Activated CD8-positive, alpha-beta T cell treated with anti-CD3 and anti-CD28 coated beads, Interleukin-2, amount 10 ng/mL, durations not matched to agents 7 days and 5 days (primary cell): ENCODE results near the gene OR52B6. TPM values are rescaled to one million over a fixed set of nuclear protein-coding genes. Genes with fewer than 3 reads are reported as not detected.
"Not testable (repeated sequence)": the region's sequence is repeated elsewhere in the genome, so short reads cannot be mapped to it uniquely, and the experiment has no call there.

Experiments used
- ATAC-seq: fragments of 150-1000 bp; cut with Tn5 transposase; one replicate; pipeline ENCODE4 v1.10.0; 2021; ENCODE audit warnings: moderate library complexity
- CTCF ChIA-PET: fragments of 350-600 bp; sonication (Branson Sonifier 250); formaldehyde crosslinking; loops from one replicate; lab custom pipeline; 2021; ENCODE audit warnings: antibody characterized with exemption; lab: Charles Lee
- POLR2A ChIA-PET: fragments of 350-600 bp; sonication (Branson Sonifier 250); formaldehyde crosslinking; loops from one replicate; lab custom pipeline; 2021; ENCODE audit warnings: antibody characterized with exemption; lab: Charles Lee
- DNase-seq: peaks from one replicate; pipeline ENCODE4 v3.0.0-alpha.2; 2020
- H3K27ac Mint-ChIP-seq: one replicate; pipeline ENCODE4 v1.8.0; 2021; ENCODE audit warnings: mild to moderate bottlenecking, mixed read lengths
- H3K27me3 Mint-ChIP-seq: one replicate; pipeline ENCODE4 v1.8.0; 2021; ENCODE audit warnings: low read depth, mixed read lengths
- H3K36me3 Mint-ChIP-seq: one replicate; pipeline ENCODE4 v1.8.0; 2021; ENCODE audit warnings: low read depth, mixed read lengths
- H3K4me1 Mint-ChIP-seq: one replicate; pipeline ENCODE4 v1.8.0; 2021; ENCODE audit warnings: low read depth, mixed read lengths
- H3K4me3 Mint-ChIP-seq: one replicate; pipeline ENCODE4 v1.8.0; 2021; ENCODE audit warnings: mild to moderate bottlenecking, mixed read lengths
- H3K9me3 Mint-ChIP-seq: one replicate; pipeline ENCODE4 v1.8.0; 2022; ENCODE audit warnings: mixed read lengths; ENCODE audit not compliant: insufficient read depth
- total RNA-seq, 2 experiments: library from RNA; stranded (reverse); gene quantifications; one replicate each; pipeline ENCODE4 v1.2.3, GENCODE V29; 2021

The OR52B6 gene
- total RNA-seq, 2 experiments from 2014 or later: not detected

DNA sequence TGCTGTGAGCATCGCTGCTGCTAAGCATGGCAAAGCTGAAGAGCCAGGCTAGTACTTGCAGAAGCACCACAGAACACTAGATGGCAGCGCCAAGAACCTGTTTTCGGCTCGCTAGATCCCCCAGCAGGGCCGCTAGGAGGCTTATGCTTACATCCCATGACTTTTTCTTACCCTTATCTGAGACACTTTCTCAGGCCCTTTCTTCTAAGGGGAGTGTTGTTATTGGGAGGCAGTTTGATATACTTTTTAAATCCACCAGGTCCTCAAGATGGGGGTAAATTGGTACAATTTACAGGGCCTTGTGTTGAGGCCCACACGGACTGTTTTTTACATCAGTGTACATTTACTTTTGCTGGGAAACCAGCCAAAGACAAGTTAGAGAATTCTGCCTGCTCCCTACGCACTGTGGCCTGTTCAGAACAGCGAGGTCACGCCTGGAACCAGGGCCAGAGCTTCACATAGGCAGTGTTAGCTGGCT, 19.7 kb downstream of the OR52B6 start:
- Mint-ChIP-seq H3K9me3 (no peaks in the 10 kb centered on the region), H3K27me3 (no peaks in the 10 kb centered on the region), H3K27ac (no peak overlapping the region), H3K36me3 (no peaks in the 10 kb centered on the region), H3K4me3 (no peak overlapping the region), H3K4me1 (peaks cover 9% of the 10 kb centered on the region)
- peak; percentile 95 for ATAC-seq
- ChIA-PET CTCF (interaction anchor here (0.8 to 2.8 kb wide), 14 partner anchors 10 to 291 kb away, joined by 3 to 14 read pairs (median 4); partner anchors contain the start of genes OR52N2, TRIM22 and TRIM5), POLR2A (no interaction called here)
- peak; percentile 76 for DNase-seq

DNA sequence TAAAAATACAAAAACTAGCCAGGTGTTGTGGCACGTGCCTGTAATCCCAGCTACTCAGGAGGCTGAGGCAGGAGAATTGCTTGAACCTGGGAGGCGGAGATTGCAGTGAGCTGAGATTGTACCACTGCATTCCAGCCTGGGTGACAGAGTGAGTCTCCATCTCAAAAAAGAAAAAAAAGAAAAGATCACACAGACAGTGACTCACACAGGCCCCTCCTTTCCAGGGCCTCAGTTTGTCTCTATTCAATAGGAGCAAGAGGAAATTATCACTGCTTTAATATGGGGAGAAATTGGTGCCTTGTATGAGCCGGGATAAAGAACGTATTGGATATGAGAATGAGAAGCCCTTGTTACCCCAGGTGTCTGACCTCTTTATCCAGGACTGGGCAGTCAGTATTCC, 22.1 kb downstream of the OR52B6 start:
- CTCF ChIA-PET, POLR2A ChIA-PET: not testable (repeated sequence)

DNA sequence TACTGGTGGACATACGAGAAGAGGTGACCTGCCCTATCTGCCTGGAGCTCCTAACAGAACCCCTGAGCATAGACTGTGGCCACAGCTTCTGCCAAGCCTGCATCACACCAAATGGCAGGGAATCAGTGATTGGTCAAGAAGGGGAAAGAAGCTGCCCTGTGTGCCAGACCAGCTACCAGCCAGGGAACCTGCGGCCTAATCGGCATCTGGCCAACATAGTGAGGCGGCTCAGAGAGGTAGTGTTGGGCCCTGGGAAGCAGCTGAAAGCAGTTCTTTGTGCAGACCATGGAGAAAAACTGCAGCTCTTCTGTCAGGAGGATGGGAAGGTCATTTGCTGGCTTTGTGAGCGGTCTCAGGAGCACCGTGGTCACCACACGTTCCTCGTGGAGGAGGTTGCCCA, 22.6 kb downstream of the OR52B6 start:
- Mint-ChIP-seq H3K27me3 (no peaks in the 10 kb centered on the region), H3K27ac (no peak overlapping the region), H3K4me1 (no peaks in the 10 kb centered on the region), H3K9me3 (no peaks in the 10 kb centered on the region), H3K36me3 (no peaks in the 10 kb centered on the region), H3K4me3 (no peak overlapping the region)
- ATAC-seq (no peak), DNase-seq (no peak)
- CTCF ChIA-PET: interaction anchor here (1.1 kb wide), 1 partner anchor 81 kb away, joined by 5 read pairs; the partner anchor contains the start of gene TRIM5
- POLR2A ChIA-PET: no interaction called here

More for the DNA sequence above, 22.1 kb downstream of the OR52B6 start:
- H3K36me3 Mint-ChIP-seq, H3K4me1 Mint-ChIP-seq, H3K9me3 Mint-ChIP-seq, H3K4me3 Mint-ChIP-seq, H3K27ac Mint-ChIP-seq, DNase-seq, ATAC-seq, H3K27me3 Mint-ChIP-seq: not testable (repeated sequence)

DNA sequence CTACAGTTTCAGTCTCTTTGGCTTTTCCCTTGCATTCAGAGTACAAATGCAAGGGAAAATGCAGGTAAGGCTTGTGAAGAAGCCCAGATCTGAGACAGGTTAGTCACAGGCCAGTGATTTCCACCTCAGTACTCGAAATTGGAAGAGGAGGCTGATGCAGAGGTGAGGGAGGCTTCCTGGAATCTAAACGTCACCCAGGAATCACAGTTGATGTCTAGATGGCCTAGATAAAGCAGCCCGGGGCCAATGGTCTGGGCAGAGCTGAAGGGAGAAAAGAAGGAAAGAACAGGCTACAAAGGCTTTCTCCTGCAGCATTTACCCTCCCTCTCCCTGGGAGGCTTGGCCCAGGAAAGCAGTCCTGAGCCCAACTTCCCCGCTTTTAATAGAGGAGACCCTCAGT, 24.2 kb downstream of the OR52B6 start:
- CTCF ChIA-PET: interaction anchor here (1.0 kb wide), 1 partner anchor 12 kb away, joined by 3 read pairs; no protein-coding TSS in a partner anchor
- Mint-ChIP-seq H3K36me3 (no peaks in the 10 kb centered on the region), H3K4me1 (no peaks in the 10 kb centered on the region), H3K9me3 (no peaks in the 10 kb centered on the region), H3K4me3 (no peak overlapping the region), H3K27ac (no peak overlapping the region), H3K27me3 (no peaks in the 10 kb centered on the region)
- POLR2A ChIA-PET: no interaction called here
- ATAC-seq (no peak), DNase-seq (no peak)

DNA sequence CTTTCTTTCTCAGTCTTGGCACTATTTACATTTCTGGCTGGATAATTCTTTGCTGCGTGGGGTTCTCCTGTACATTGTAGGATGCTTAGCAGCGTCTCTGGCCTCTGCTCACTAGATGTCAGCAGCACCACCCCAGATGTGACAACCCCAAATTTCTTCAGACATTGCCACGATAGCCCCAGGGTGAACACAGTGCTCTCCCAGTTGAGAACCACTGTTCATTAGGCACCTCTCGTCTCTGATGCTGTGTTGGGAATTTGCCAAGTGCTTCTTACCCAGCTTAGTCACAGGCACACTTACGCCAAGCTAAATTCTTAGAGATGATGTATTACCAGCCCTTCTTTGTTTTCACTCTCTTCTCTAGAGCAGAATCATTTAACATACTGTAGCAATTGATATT, 25.2 kb downstream of the OR52B6 start:
- Mint-ChIP-seq H3K36me3 (no peaks in the 10 kb centered on the region), H3K4me3 (no peak overlapping the region), H3K27me3 (no peaks in the 10 kb centered on the region), H3K4me1 (peaks cover 5% of the 10 kb centered on the region), H3K27ac (no peak overlapping the region), H3K9me3 (no peaks in the 10 kb centered on the region)
- ChIA-PET CTCF (no interaction called here), POLR2A (no interaction called here)
- ATAC-seq: no peak
- DNase-seq: no peak

DNA sequence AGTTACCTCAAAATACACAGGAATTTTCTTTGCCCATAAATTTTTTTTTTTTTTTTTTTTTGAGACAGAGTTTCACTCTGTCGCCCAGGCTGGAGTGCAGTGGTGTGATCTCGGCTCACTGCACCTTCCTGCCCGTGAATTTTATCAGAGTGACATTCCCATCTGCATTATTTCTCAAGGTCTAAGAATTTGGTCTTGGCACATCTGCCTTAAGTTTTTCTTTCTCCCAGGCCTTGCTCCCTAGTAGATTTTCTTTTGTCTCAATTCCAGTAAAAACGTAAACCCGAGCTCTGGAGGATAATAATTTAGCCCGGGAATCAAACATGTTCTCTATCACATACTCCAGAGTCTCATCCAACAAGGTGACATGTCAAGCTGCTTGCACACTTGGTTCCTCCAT, 28.1 kb downstream of the OR52B6 start:
- no peak for ATAC-seq
- Mint-ChIP-seq H3K36me3 (no peaks in the 10 kb centered on the region), H3K9me3 (no peaks in the 10 kb centered on the region), H3K27ac (no peak overlapping the region), H3K27me3 (no peaks in the 10 kb centered on the region), H3K4me3 (no peak overlapping the region), H3K4me1 (peaks cover 8% of the 10 kb centered on the region)
- CTCF ChIA-PET: no interaction called here
- POLR2A ChIA-PET: no interaction called here
- DNase-seq: no peak

DNA sequence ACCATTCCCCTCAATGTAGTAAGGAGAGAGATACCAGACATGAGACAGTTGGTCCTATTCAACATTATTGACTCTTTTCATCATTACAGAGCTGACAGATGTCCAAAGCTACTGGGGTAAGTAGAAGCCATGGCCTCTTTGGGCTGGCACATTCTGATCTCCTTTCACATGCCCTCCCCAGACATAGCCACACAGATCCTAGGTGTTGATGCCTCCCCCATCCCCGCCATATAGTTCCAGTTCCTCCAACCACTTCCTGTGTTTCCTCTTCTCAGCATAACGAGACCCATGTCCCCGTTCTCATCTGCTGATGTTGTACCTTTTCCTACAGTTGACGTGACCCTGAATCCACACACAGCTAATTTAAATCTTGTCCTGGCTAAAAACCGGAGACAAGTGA, 29.8 kb downstream of the OR52B6 start:
- H3K27me3 Mint-ChIP-seq: no peaks in the 10 kb centered on the region
- ATAC-seq (no peak), DNase-seq (no peak)
- no peak overlapping the region for H3K27ac Mint-ChIP-seq
- POLR2A ChIA-PET: no interaction called here
- CTCF ChIA-PET: interaction anchor here (0.9 kb wide), 1 partner anchor 10 kb away, joined by 3 read pairs; no protein-coding TSS in a partner anchor
- no peaks in the 10 kb centered on the region for H3K36me3 Mint-ChIP-seq
- no peaks in the 10 kb centered on the region for H3K9me3 Mint-ChIP-seq
- H3K4me3 Mint-ChIP-seq: no peak overlapping the region
- H3K4me1 Mint-ChIP-seq: peaks cover 8% of the 10 kb centered on the region

DNA sequence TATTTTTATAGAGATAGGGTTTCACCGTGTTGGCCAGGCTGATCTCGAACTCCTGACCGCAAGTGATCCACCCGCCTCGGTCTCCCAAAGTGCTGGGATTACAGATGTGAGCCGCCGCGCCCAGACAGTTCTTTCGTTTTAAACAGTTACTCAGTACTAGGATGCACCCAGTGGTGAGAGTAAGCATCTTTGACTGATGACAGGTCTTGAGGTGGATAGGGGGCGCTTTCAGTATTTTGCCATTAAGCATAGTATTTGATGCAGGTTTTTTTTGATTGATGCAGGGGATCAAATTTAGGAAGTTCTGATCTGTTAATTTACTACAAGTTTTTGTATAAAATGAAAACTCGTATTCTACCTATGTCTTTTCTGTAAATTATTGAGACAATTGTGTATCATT, 30.9 kb downstream of the OR52B6 start:
- ChIA-PET CTCF (interaction anchor here (3.3 kb wide), 1 partner anchor 11 kb away, joined by 14 read pairs; no protein-coding TSS in a partner anchor), POLR2A (no interaction called here)
- Mint-ChIP-seq H3K4me3 (no peak overlapping the region), H3K27me3 (no peaks in the 10 kb centered on the region), H3K4me1 (peaks cover 8% of the 10 kb centered on the region), H3K36me3 (no peaks in the 10 kb centered on the region), H3K27ac (no peak overlapping the region), H3K9me3 (no peaks in the 10 kb centered on the region)
- ATAC-seq (peak; percentile 53), DNase-seq (no peak)

DNA sequence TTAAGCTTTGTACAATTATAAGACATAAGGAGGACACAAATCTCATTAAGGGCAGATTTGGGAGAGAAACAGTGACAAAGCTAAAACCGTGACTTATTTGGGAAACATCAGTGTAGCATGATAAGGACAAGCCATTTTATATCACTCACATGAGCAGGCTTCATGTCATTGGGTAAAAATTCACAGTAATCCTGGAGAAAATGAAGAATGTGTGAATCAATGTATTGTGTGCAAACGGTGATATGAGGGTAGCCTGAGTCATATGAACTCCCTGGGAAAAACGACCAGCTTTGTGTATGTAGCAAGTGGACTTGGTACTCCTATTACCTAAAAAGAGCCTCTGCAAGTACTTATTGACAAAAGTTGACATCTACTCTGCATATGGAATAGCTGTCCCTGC, 38.1 kb downstream of the OR52B6 start:
- Mint-ChIP-seq H3K9me3 (no peaks in the 10 kb centered on the region), H3K27ac (no peak overlapping the region), H3K27me3 (no peaks in the 10 kb centered on the region), H3K4me3 (no peak overlapping the region), H3K36me3 (peaks cover 8% of the 10 kb centered on the region), H3K4me1 (peaks cover 8% of the 10 kb centered on the region)
- CTCF ChIA-PET: interaction anchor here (0.9 kb wide), 1 partner anchor 19 kb away, joined by 3 read pairs; no protein-coding TSS in a partner anchor
- POLR2A ChIA-PET: no interaction called here
- DNase-seq: no peak
- no peak for ATAC-seq

DNA sequence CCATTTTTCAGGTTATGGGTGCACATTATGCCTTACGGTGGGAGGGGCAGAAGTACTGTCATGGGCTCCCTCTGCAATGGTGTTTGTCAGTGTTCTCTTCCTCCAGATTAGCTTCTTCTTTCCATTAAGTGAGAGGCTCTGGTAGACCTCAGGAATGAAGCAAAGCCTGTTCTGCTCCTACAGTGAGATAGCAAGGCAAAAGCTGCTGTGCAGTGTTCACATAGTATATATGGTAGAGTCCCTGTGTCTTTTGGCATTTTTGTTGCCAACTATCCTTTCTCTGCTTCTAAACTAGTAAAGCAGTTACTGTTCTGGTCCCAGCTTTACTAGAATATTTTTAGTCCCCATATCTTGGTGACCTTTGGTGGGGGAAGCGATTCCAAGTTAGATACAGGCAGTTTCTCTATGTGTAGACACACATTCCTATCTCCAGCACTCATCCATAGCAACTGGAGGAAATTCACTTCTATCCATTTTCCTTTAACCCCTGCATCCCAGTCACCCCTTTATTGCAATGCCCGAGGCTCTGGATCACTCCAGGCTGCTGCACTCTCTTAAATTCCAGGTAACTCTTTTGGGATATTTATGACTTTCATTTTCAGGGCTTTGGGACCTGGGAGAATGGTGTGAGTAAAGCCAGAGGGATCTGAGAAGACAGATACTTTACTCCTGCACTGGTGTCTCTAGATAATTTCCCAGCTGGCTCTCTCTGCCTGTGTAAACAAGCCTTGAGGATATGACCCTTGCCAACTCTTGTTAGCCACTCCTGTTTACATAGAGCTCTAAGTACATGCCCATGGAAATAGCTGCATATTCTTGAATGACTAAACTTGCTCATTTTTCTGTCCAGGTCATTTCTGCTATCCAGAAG, 40.2 kb downstream of the OR52B6 start:
- CTCF ChIA-PET: interaction anchor here (1.9 kb wide), 1 partner anchor 69 kb away, joined by 4 read pairs; the partner anchor contains the start of gene TRIM22
- H3K36me3 Mint-ChIP-seq: peaks cover 10% of the 10 kb centered on the region
- no peak overlapping the region for H3K27ac Mint-ChIP-seq
- H3K27me3 Mint-ChIP-seq: no peaks in the 10 kb centered on the region
- H3K4me1 Mint-ChIP-seq: peaks cover 17% of the 10 kb centered on the region
- no peak overlapping the region for H3K4me3 Mint-ChIP-seq
- POLR2A ChIA-PET: interaction anchor here (0.7 to 1.4 kb wide), 2 partner anchors 69 to 75 kb away, joined by 4 to 5 read pairs; partner anchors contain the start of gene TRIM22
- DNase-seq: no peak
- no peak for ATAC-seq
- H3K9me3 Mint-ChIP-seq: no peaks in the 10 kb centered on the region

DNA sequence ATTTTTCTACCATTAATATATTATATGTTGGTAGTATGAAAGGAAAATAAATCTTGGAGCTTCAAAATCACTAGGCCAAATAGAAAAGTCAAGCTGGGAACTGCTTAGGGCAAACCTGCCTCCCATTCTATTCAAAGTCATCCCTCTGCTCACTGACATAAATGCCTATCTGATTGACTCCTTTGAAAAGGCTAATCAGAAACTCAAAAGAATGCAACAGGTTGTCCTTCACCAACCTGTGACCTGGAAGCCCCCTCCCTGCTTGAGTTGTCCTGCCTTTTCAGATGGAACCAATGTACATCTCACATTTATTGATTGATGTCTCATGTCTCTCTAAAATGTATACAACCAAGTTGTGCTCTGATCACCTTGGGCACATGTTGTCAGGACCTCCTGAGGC, 40.9 kb downstream of the OR52B6 start:
- Mint-ChIP-seq H3K27me3 (no peaks in the 10 kb centered on the region), H3K36me3 (peaks cover 10% of the 10 kb centered on the region), H3K9me3 (no peaks in the 10 kb centered on the region), H3K4me3 (no peak overlapping the region), H3K4me1 (peaks cover 23% of the 10 kb centered on the region), H3K27ac (no peak overlapping the region)
- CTCF ChIA-PET: interaction anchor here (1.6 to 1.9 kb wide), 2 partner anchors 8 to 68 kb away, joined by 3 to 4 read pairs; partner anchors contain the start of gene TRIM22
- POLR2A ChIA-PET: no interaction called here
- no peak for DNase-seq
- no peak for ATAC-seq

DNA sequence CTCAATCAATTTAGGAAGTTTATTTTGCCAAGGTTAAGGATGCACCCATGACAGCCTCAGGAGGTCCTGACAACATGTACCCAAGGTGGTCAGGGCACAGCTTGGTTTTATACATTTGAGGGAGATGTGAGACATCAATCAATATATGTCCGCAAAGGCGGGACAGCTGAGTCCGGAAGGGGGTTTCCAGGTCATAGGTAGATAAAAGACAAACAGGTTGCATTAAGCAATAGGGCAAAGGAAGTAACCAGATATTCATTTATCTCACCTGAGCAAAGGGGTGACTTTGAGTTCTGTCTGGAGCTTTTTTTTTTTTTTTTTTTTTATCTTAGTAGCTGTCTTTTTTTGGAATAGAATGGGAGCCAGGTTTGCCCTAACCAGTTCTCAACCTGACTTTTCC, 42.1 kb downstream of the OR52B6 start:
- Mint-ChIP-seq H3K27me3 (no peaks in the 10 kb centered on the region), H3K4me3 (peak overlapping the region; percentile 7)
- POLR2A ChIA-PET: no interaction called here

More for the DNA sequence above, 42.1 kb downstream of the OR52B6 start:
- ATAC-seq: no peak
- no peak for DNase-seq
- no peaks in the 10 kb centered on the region for H3K9me3 Mint-ChIP-seq
- H3K27ac Mint-ChIP-seq: peak overlapping the region; percentile 24
- H3K36me3 Mint-ChIP-seq: peaks cover 17% of the 10 kb centered on the region
- H3K4me1 Mint-ChIP-seq: peaks cover 34% of the 10 kb centered on the region
- CTCF ChIA-PET: interaction anchor here (1.2 to 1.9 kb wide), 3 partner anchors 9 to 67 kb away, joined by 3 to 5 read pairs (median 4); partner anchors contain the start of genes TRIM22 and TRIM5
